Fibroblast of skin of left quadriceps (primary cell): Measurements from ENCODE around the gene PLEKHA8.

ENCODE experiments used
- DNase-seq, 2 experiments: peaks; one replicate each; pipeline ENCODE4 v3.0.0-alpha.2; 2013; ENCODE audit warnings: low read depth in 2 of 2

The PLEKHA8 gene

GRCh38 chr7:30167901-30168300 is 139.7 kb downstream of the PLEKHA8 start:
- DNase-seq = no peak

GRCh38 chr7:30168835-30169573 is 140.8 kb downstream of the PLEKHA8 start:
- DNase-seq = peak; percentile 61 to 64

- DNase-seq = no peak
These were observed 141.4 kb downstream of the PLEKHA8 start for GRCh38 chr7:30169579-30169978.

- no peak for DNase-seq
These were observed 142.4 kb downstream of the PLEKHA8 start for GRCh38 chr7:30170476-30171205.

GRCh38 chr7:30171766-30172447 is 143.7 kb downstream of the PLEKHA8 start:
- DNase-seq = no peak

- no peak for DNase-seq
These were observed 144.2 kb downstream of the PLEKHA8 start for GRCh38 chr7:30172451-30172850.

GRCh38 chr7:30173058-30173897 is 145.1 kb downstream of the PLEKHA8 start:
- peak; percentile 44 to 45 for DNase-seq

- DNase-seq = no peak
These were observed 147.0 kb downstream of the PLEKHA8 start for GRCh38 chr7:30175180-30175579.

- DNase-seq = no peak
These were observed 147.5 kb downstream of the PLEKHA8 start for GRCh38 chr7:30175636-30176147.

GRCh38 chr7:30176463-30177109 is 148.4 kb downstream of the PLEKHA8 start:
- DNase-seq = no peak

- no peak for DNase-seq
These were observed 149.0 kb downstream of the PLEKHA8 start for GRCh38 chr7:30177186-30177585.

- no peak for DNase-seq
These were observed 149.8 kb downstream of the PLEKHA8 start for GRCh38 chr7:30177965-30178364.

GRCh38 chr7:30178748-30179436 is 150.7 kb downstream of the PLEKHA8 start:
- DNase-seq = no peak
